ENCODE data around the gene RASL11B.
A peak's percentile ranks its signal among the peaks of the same experiment; 100 is the strongest.

The RASL11B gene

DNA sequence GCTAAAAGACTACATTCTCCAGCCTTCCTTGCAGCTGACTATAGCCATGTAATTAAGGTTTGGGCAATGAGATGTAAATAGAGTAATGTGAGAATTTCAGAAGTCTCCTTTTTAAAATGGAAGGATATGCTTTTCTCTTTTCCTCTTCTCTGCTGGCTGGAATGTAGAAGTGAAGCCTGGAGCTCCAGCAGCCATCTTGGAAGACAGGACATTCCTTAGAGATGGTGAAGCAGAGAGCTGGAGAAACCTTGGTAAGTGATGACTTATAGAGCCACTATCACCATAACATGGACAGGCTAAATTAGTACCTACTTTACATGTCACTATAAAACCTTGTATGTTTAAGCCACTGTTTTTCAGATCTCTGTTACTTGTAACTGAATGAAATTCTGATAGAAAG, 48.0 kb downstream of the RASL11B start:
- H3K4me3 ChIP-seq (ENCODE audit: low read depth, low read length) = no peak overlapping the region
- TF ChIP-seq, protein P1, sequence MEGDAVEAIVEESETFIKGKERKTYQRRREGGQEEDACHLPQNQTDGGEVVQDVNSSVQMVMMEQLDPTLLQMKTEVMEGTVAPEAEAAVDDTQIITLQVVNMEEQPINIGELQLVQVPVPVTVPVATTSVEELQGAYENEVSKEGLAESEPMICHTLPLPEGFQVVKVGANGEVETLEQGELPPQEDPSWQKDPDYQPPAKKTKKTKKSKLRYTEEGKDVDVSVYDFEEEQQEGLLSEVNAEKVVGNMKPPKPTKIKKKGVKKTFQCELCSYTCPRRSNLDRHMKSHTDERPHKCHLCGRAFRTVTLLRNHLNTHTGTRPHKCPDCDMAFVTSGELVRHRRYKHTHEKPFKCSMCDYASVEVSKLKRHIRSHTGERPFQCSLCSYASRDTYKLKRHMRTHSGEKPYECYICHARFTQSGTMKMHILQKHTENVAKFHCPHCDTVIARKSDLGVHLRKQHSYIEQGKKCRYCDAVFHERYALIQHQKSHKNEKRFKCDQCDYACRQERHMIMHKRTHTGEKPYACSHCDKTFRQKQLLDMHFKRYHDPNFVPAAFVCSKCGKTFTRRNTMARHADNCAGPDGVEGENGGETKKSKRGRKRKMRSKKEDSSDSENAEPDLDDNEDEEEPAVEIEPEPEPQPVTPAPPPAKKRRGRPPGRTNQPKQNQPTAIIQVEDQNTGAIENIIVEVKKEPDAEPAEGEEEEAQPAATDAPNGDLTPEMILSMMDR (IDR thresholded peaks at IDR 0.05; ENCODE audit: borderline replicate concordance, insufficient read depth, low read depth, low read length) = no peak

DNA sequence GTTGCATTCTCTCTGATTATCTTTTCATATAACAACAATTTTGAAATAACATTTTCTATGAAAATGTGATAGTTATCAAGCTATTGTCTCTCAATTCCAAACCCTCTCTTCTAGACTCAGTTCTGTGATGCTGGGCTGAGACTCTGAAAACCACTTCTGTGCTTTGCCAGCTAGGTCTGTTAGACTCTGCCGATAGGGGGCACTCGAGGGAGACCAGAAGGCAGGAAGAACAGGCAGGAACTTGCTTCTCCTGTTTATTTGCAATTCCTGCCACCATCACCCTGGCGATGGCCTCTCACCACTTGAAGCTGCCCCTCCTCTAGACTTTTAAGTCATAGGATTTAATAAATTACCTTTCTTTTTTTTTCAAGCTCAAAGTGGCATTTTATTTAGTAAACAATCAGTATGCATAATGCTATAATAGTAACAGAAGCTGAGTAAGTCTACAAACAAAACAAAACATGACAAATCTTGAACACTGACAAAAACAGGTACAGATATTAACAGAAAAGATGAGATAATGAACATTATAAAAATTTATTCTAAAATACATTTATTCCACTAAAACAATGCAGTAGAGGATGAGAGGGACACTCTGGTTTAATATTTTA, 49.7 kb downstream of the RASL11B start:
- TF ChIP-seq, protein P1 (IDR thresholded peaks at IDR 0.05; ENCODE audit: borderline replicate concordance, insufficient read depth, low read depth, low read length) = peak; percentile 84

DNA sequence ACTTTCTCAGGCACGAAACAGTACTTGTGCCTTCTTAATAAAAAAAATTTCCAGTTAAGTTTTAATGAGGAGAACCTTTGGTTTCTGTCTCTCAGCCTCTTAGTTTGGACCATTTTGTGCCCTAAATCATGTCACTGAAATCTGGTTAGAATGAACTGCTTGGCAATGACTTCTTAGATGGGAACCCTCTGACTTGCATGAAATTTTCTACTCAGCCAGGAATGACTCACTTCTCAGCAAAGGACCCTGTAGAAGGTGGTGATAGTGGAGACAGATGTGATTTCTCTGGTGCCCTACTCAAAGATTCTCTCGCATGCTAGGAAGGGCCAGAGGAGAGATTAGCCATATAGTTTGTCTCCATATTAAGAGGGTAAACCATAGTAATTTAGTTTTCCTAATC, 50.5 kb downstream of the RASL11B start:
- TF ChIP-seq, protein P1 (IDR thresholded peaks at IDR 0.05; ENCODE audit: borderline replicate concordance, insufficient read depth, low read depth, low read length) = no peak
- no peak overlapping the region for H3K4me3 ChIP-seq (ENCODE audit: low read depth, low read length)

More for the DNA sequence above, 49.7 kb downstream of the RASL11B start:
- H3K4me3 ChIP-seq (ENCODE audit: low read depth, low read length) = no peak overlapping the region

DNA sequence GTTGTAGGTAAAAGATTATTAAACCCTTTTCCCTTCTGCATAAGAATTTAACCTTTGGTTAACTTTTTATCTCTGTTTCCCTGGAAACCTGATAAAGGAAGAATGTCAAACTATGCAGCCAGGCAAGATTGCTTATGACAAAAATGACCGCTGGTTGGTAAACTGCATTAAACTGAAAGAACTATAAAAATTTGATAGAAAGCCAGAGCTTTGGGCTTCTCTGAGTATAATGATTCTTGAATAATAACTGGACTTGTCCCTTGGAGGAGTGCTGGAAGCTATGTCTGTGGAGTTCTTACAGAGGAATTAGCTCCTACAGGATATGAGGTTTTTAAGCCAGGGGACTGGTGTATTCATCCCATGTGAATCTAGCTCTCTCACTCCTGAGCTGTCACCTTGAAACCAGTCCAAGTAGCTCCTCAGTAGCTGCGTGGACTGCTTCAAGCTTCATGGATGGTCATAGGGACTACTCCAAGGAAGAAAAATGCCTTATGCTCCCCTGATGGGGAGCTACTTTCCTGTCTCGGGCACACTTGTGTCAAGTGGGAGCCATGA, 52.0 kb downstream of the RASL11B start:
- TF ChIP-seq, protein P1 (IDR thresholded peaks at IDR 0.05; ENCODE audit: borderline replicate concordance, insufficient read depth, low read depth, low read length) = no peak
- no peak overlapping the region for H3K4me3 ChIP-seq (ENCODE audit: low read depth, low read length)

DNA sequence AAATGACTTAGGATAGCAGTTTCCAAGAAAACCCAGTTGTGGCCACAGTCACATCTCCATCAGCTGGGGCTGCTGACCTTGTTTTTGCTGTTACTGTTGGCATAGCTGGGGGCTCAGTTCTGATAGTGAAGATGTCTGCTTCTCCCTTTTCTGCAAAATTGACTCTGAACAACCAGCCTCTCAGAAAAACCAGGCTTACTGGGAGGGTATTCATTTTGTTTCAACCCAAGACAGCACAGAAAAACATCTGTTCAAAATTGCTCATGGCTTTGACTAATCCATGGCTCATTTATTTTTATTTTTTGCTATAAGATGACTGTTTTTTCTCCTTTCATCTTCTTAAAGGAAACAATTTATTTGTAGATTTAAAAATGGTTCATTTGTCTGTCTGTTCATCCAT, 53.1 kb downstream of the RASL11B start:
- H3K4me3 ChIP-seq (ENCODE audit: low read depth, low read length) = no peak overlapping the region

DNA sequence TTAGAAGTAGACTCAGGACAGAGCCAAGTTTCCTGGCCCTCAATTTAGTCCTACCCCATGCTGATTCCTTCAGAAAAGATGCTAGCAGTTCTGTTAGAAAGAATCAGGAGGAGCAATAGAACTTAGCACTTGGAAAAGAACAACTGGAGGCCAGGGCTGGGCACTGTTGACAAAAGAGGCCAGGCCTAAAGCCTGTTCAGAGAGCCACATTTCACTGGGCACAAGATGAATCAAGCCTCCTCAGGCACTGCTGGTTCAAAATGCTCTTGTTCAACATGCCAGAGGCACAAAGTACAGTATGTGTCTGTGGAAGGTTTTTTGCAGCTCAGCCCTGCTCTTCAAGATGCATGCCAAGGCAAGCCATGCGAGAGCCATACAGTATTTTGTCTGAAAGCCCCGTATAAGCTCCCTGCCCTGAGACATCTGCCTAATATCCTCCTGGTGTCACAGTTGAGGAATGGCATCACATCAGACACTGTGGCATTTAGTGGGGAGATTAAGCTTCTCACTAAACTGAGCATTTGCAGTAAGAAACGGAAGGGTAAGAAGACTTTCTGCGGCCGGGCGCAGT, 53.7 kb downstream of the RASL11B start:
- TF ChIP-seq, protein P1 (IDR thresholded peaks at IDR 0.05; ENCODE audit: borderline replicate concordance, insufficient read depth, low read depth, low read length) = no peak
- no peak overlapping the region for H3K4me3 ChIP-seq (ENCODE audit: low read depth, low read length)

More for the DNA sequence above, 53.1 kb downstream of the RASL11B start:
- TF ChIP-seq, protein P1 (IDR thresholded peaks at IDR 0.05; ENCODE audit: borderline replicate concordance, insufficient read depth, low read depth, low read length) = no peak

Data from GM12875 (cell line).